ENCODE measurements around the gene MEF2C. TPM values are rescaled to one million over a fixed set of nuclear protein-coding genes. Genes with fewer than 3 reads are reported as not detected.

The MEF2C gene
- polyA plus RNA-seq, 1 donor (not counting 4 experiments of a cell fraction or from before 2014, with no cell fraction given): 0.10 TPM

- no peak for DNase-seq (ENCODE audit: low read depth, low spot score)
- FAIRE-seq: no peak
- H3K4me3 ChIP-seq (ENCODE audit: control insufficient read depth in 2 of 3, extremely low read depth in 1 of 3, insufficient read depth in 2 of 3, low read depth in 1 of 3, low read length in 3 of 3): no peak overlapping the region
- no peaks in the 10 kb centered on the region for H4K20me1 ChIP-seq (ENCODE audit: control insufficient read depth, extremely low read depth, insufficient read depth, low read length)
- no peaks in the 10 kb centered on the region for H3K27me3 ChIP-seq (ENCODE audit: control insufficient read depth, extremely low read depth, insufficient read depth, low read length)
- no peak overlapping the region for H3K27ac ChIP-seq (ENCODE audit: control insufficient read depth, insufficient read depth, low read length)
- dilution Hi-C loops (cut with MboI; ENCODE audit: extremely low pct_ligation_motif_present, low sequenced_read_pairs): loop anchor here (25.0 kb wide), 1 partner anchor 604 kb away; no protein-coding TSS in a partner anchor
- no peaks in the 10 kb centered on the region for H3K36me3 ChIP-seq (ENCODE audit: control insufficient read depth in 2 of 2, extremely low read depth in 1 of 2, insufficient read depth in 2 of 2, low read length in 2 of 2)
- H3K9me1 ChIP-seq (ENCODE audit: control insufficient read depth, extremely low read depth, insufficient read depth, low read length): no peaks in the 10 kb centered on the region
- no peak overlapping the region for H2AFZ ChIP-seq (ENCODE audit: control insufficient read depth, low read length)
- TF ChIP-seq CTCF (optimal IDR thresholded peaks at IDR 0.05 in 1 of 3, IDR thresholded peaks at IDR 0.05 in 1 of 3, conservative IDR thresholded peaks at IDR 0.05 in 1 of 3; ENCODE audit: extremely low read depth in 1 of 3, insufficient read depth in 2 of 3, low read length in 3 of 3) (no peak), EZH2 (IDR thresholded peaks at IDR 0.05; ENCODE audit: low read length) (no peak)
- H3K9ac ChIP-seq (ENCODE audit: control insufficient read depth, extremely low read depth, insufficient read depth, low read length): no peak overlapping the region
- no peaks in the 10 kb centered on the region for H3K79me2 ChIP-seq (ENCODE audit: control insufficient read depth, insufficient read depth, low read length)
- H3K4me1 ChIP-seq (ENCODE audit: control insufficient read depth, extremely low read depth, insufficient read depth, low read length): no peaks in the 10 kb centered on the region
- no peaks in the 10 kb centered on the region for H3K9me3 ChIP-seq (ENCODE audit: control insufficient read depth, low read depth, low read length)
- no peak overlapping the region for H3K4me2 ChIP-seq (ENCODE audit: control insufficient read depth, extremely low read depth, insufficient read depth, low read depth, low read length)
Measured at GRCh38 chr5:88732862-88733261, 150.1 kb downstream of the MEF2C start.

DNA sequence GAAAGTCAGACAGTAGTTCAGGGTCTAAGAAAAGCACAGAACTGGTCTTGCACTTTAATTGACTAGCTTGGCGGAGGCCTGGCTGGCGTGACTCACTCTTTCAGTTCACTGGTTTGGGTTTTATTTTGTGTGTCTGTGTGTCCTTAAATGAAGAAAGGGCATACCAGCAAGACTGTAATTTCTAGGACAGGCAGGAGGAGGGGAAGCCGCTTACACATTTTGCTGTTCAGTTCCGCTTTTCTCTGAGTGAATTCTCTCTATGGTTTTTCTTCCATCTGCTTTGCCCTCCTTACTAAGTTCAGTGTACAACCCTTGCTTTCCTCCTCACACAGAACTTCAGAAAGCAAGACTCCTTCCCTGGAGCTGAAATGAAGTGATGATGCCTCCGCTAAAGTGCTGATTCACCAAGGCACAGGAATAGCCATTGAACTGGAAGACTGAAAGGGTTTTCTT is 150.8 kb downstream of the MEF2C start:
- no peaks in the 10 kb centered on the region for H3K27me3 ChIP-seq (ENCODE audit: control insufficient read depth, extremely low read depth, insufficient read depth, low read length)
- H3K36me3 ChIP-seq (ENCODE audit: control insufficient read depth in 2 of 2, extremely low read depth in 1 of 2, insufficient read depth in 2 of 2, low read length in 2 of 2): no peaks in the 10 kb centered on the region
- no peak overlapping the region for H3K9ac ChIP-seq (ENCODE audit: control insufficient read depth, extremely low read depth, insufficient read depth, low read length)
- no peaks in the 10 kb centered on the region for H4K20me1 ChIP-seq (ENCODE audit: control insufficient read depth, extremely low read depth, insufficient read depth, low read length)
- H2AFZ ChIP-seq (ENCODE audit: control insufficient read depth, low read length): no peak overlapping the region
- no peak overlapping the region for H3K4me3 ChIP-seq (ENCODE audit: control insufficient read depth in 2 of 3, extremely low read depth in 1 of 3, insufficient read depth in 2 of 3, low read depth in 1 of 3, low read length in 3 of 3)
- TF ChIP-seq EZH2 (IDR thresholded peaks at IDR 0.05; ENCODE audit: low read length) (no peak), CTCF (optimal IDR thresholded peaks at IDR 0.05 in 1 of 3, IDR thresholded peaks at IDR 0.05 in 1 of 3, conservative IDR thresholded peaks at IDR 0.05 in 1 of 3; ENCODE audit: extremely low read depth in 1 of 3, insufficient read depth in 2 of 3, low read length in 3 of 3) (no peak)
- no peak overlapping the region for H3K27ac ChIP-seq (ENCODE audit: control insufficient read depth, insufficient read depth, low read length)
- dilution Hi-C loops (cut with MboI; ENCODE audit: extremely low pct_ligation_motif_present, low sequenced_read_pairs): loop anchor here (25.0 kb wide), 1 partner anchor 605 kb away; no protein-coding TSS in a partner anchor
- H3K79me2 ChIP-seq (ENCODE audit: control insufficient read depth, insufficient read depth, low read length): no peaks in the 10 kb centered on the region
- no peaks in the 10 kb centered on the region for H3K4me1 ChIP-seq (ENCODE audit: control insufficient read depth, extremely low read depth, insufficient read depth, low read length)
- FAIRE-seq: no peak
- no peaks in the 10 kb centered on the region for H3K9me3 ChIP-seq (ENCODE audit: control insufficient read depth, low read depth, low read length)
- no peak overlapping the region for H3K4me2 ChIP-seq (ENCODE audit: control insufficient read depth, extremely low read depth, insufficient read depth, low read depth, low read length)
- no peak for DNase-seq (ENCODE audit: low read depth, low spot score)
- no peaks in the 10 kb centered on the region for H3K9me1 ChIP-seq (ENCODE audit: control insufficient read depth, extremely low read depth, insufficient read depth, low read length)

Data from keratinocyte (primary cell).